OCI-LY7 (cell line): Measurements from ENCODE around the gene FHOD3. TPM values are rescaled to one million over a fixed set of nuclear protein-coding genes. Genes with fewer than 3 reads are reported as not detected.

Experiments used
- BruUV-seq: library from RNA; stranded (reverse); fragments of 400-500 nt; replicated peaks from 2 replicates; lab custom pipeline; 2021; lab: Mats Ljungman, UMichigan
- CTCF ChIA-PET: fragments of 300-600 bp; sonication (Branson Sonifier 250); formaldehyde crosslinking; loops from one replicate; lab custom pipeline; 2022; ENCODE audit warnings: antibody characterized with exemption; ENCODE audit not compliant: unreplicated experiment; lab: Charles Lee
- POLR2A ChIA-PET: fragments of 300-600 bp; sonication (Branson Sonifier 250); formaldehyde crosslinking; loops from one replicate; lab custom pipeline; 2022; ENCODE audit warnings: antibody characterized with exemption; lab: Charles Lee
- DNase-seq: peaks from one replicate; pipeline ENCODE4 v3.0.0-alpha.2; 2015; ENCODE audit warnings: low spot score
- H2AFZ ChIP-seq: fragments of 200-600 bp; sonication (generic), shearing (Covaris generic); 2 replicates; pipeline ENCODE4 v1.6.1; 2014; ENCODE audit warnings: mild to moderate bottlenecking, antibody characterized with exemption, low read length, moderate library complexity
- H3K27ac ChIP-seq: fragments of 200-600 bp; sonication (generic); 2 replicates; pipeline ENCODE4 v1.5.1; 2014; ENCODE audit warnings: mixed run types, low read depth, mild to moderate bottlenecking, moderate library complexity, low read length, inconsistent platforms; ENCODE audit not compliant: poor library complexity, severe bottlenecking
- H3K36me3 ChIP-seq: fragments of 200-600 bp; sonication (generic); 2 replicates; pipeline ENCODE4 v1.6.1; 2014; ENCODE audit warnings: mild to moderate bottlenecking, antibody characterized with exemption, low read length, moderate library complexity, mixed read lengths; ENCODE audit not compliant: insufficient read depth
- H3K4me1 ChIP-seq: fragments of 200-600 bp; sonication (generic); 2 replicates; pipeline ENCODE4 v1.5.1; 2014; ENCODE audit warnings: mild to moderate bottlenecking, low read length; ENCODE audit not compliant: insufficient read depth, poor library complexity, severe bottlenecking
- H3K4me2 ChIP-seq: fragments of 200-600 bp; sonication (generic); 2 replicates; pipeline ENCODE4 v1.6.1; 2014; ENCODE audit warnings: mild to moderate bottlenecking, low read length
- H3K4me3 ChIP-seq: fragments of 200-600 bp; sonication (generic); 2 replicates; pipeline ENCODE4 v1.5.1; 2014; ENCODE audit warnings: mild to moderate bottlenecking, low read depth, low read length; ENCODE audit not compliant: poor library complexity, severe bottlenecking
- H3K79me2 ChIP-seq: fragments of 200-600 bp; sonication (generic); 2 replicates; pipeline ENCODE4 v1.6.1; 2016; ENCODE audit warnings: low read depth, mild to moderate bottlenecking, low read length, moderate library complexity, mixed read lengths; ENCODE audit not compliant: insufficient read depth
- H3K9me2 ChIP-seq: fragments of 200-600 bp; sonication (generic); 2 replicates; pipeline ENCODE4 v1.6.1; 2016; ENCODE audit warnings: mild to moderate bottlenecking, low read length, mixed read lengths; ENCODE audit not compliant: insufficient read depth
- H3K9me3 ChIP-seq: fragments of 200-600 bp; sonication (generic); 2 replicates; pipeline ENCODE4 v1.6.1; 2014; ENCODE audit warnings: mild to moderate bottlenecking, mixed run types, low read length, mixed read lengths
- H4K20me1 ChIP-seq: fragments of 200-600 bp; sonication (generic); 2 replicates; pipeline ENCODE4 v1.6.1; 2014; ENCODE audit warnings: mild to moderate bottlenecking, antibody characterized with exemption, low read length, moderate library complexity, mixed read lengths; ENCODE audit not compliant: insufficient read depth
- CTCF ChIP-seq: fragments of 200-600 bp; sonication (generic); conservative IDR thresholded peaks from 2 replicates; pipeline ENCODE4 v1.5.1; 2014; ENCODE audit warnings: mild to moderate bottlenecking, antibody characterized with exemption, low read length, moderate library complexity, mixed read lengths
- EZH2phosphoT487 ChIP-seq: fragments of 200-600 bp; sonication (generic); IDR thresholded peaks from 2 replicates; pipeline ENCODE4 v1.6.1; 2018; ENCODE audit warnings: low read depth, borderline replicate concordance, mild to moderate bottlenecking, mixed run types, antibody characterized with exemption, low read length, moderate library complexity, mixed read lengths
- intact Hi-C: fragments of 100-400 bp; cut with micrococcal nuclease; formaldehyde crosslinking; loops from one replicate; pipeline ENCODE4 v1.10.0; 2022; ENCODE audit not compliant: unreplicated experiment
- total RNA-seq, 2 experiments: library from RNA; depleted of rRNA in 1 of 2; stranded (reverse); fragments of >200 nt in 1 of 2; shearing (Covaris generic) in 1 of 2; gene quantifications; 2 replicates each; pipeline ENCODE4 v1.2.3, GENCODE V29; 2014 to 2022

FHOD3 gene
- total RNA-seq, 2 experiments from 2014 or later, result 0.06 to 2.4 TPM

DNA sequence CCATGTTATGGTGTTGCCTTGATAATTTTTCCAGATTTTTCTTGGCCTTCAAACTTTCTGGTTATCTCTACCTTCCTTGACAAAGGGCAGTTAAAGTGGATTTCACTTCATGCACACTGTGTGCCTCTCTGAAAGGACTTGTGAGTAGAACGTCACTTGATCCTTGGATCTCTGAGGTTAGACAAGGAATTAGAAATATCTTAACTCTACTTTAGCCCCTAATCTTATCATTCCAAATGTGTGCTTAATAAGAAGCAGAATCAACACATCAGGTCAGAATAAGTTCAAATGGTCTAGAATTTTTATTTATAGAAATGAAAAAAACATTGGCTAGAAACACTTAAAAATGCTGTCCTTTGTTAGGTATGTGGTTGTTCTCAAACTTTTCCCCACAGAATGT, 325.6 kb downstream of the FHOD3 start:
- no TSS peak for BruUV-seq
- H3K27ac ChIP-seq, result no peak overlapping the region
- DNase-seq, result no peak
- CTCF ChIA-PET, result no interaction called here
- H4K20me1 ChIP-seq, result no peaks in the 10 kb centered on the region
- no peaks in the 10 kb centered on the region for H3K36me3 ChIP-seq
- H3K9me2 ChIP-seq, result no peaks in the 10 kb centered on the region
- H3K4me3 ChIP-seq, result no peak overlapping the region
- no peaks in the 10 kb centered on the region for H3K9me3 ChIP-seq
- POLR2A ChIA-PET, result no interaction called here
- H3K79me2 ChIP-seq, result no peaks in the 10 kb centered on the region
- H2AFZ ChIP-seq, result no peak overlapping the region
- no peak for TF ChIP-seq CTCF
- no peak for TF ChIP-seq EZH2phosphoT487
- intact Hi-C loops, result no loop called here
- H3K4me1 ChIP-seq, result no peaks in the 10 kb centered on the region
- H3K4me2 ChIP-seq, result no peak overlapping the region

DNA sequence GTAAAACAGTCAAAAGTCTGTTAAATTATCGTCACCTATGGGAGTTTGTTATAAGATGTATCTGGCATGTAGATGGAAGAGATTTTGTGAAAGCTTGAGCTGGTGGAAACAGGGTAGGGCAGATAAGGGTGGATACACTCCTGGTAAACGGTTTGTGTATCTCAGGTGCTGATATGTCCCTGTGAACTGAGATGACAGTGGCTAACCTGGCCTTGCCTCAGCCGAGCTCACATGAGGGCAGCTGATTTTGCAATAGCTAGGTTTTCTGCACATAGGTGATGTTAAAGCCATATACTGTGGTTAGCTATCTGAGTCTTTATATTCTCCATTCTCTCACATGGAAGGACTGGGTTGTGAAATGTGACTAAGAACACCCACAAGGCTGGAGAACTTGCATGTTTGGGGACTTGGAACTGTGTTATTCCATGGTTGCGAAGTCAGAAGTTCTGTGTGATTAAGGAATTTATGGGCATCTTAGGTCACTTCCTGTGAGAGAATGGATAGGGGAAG, 326.2 kb downstream of the FHOD3 start:
- POLR2A ChIA-PET, result no interaction called here
- TF ChIP-seq EZH2phosphoT487, result no peak
- no peak for TF ChIP-seq CTCF

GRCh38 chr18:36624451-36625167, 327.1 kb downstream of the FHOD3 start:
- TF ChIP-seq EZH2phosphoT487, result no peak
- TF ChIP-seq CTCF, result no peak
- no peak overlapping the region for H2AFZ ChIP-seq
- H3K79me2 ChIP-seq, result no peaks in the 10 kb centered on the region
- DNase-seq, result no peak
- ChIA-PET POLR2A (no interaction called here), CTCF (no interaction called here)
- no TSS peak for BruUV-seq
- H4K20me1 ChIP-seq, result no peaks in the 10 kb centered on the region
- no peaks in the 10 kb centered on the region for H3K9me2 ChIP-seq
- intact Hi-C loops, result no loop called here
- no peaks in the 10 kb centered on the region for H3K4me1 ChIP-seq
- no peak overlapping the region for H3K4me3 ChIP-seq
- no peak overlapping the region for H3K4me2 ChIP-seq
- no peaks in the 10 kb centered on the region for H3K9me3 ChIP-seq
- no peaks in the 10 kb centered on the region for H3K36me3 ChIP-seq
- H3K27ac ChIP-seq, result no peak overlapping the region

More for the DNA sequence above, 326.2 kb downstream of the FHOD3 start:
- Histone ChIP-seq H3K36me3 (no peaks in the 10 kb centered on the region), H3K9me2 (no peaks in the 10 kb centered on the region), H2AFZ (no peak overlapping the region), H3K79me2 (no peaks in the 10 kb centered on the region), H3K4me1 (no peaks in the 10 kb centered on the region), H3K4me2 (no peak overlapping the region), H3K27ac (no peak overlapping the region), H4K20me1 (no peaks in the 10 kb centered on the region), H3K9me3 (no peaks in the 10 kb centered on the region), H3K4me3 (no peak overlapping the region)
- BruUV-seq, result no TSS peak
- intact Hi-C loops, result no loop called here
- CTCF ChIA-PET, result no interaction called here
- no peak for DNase-seq
